ENCODE data around the gene ERGIC3. TPM values are rescaled to one million over a fixed set of nuclear protein-coding genes. Genes with fewer than 3 reads are reported as not detected.

ERGIC3 gene
- total RNA-seq, 1 donor: 325 TPM

- TF ChIP-seq CTCF (IDR thresholded peaks at IDR 0.05; ENCODE audit: insufficient read depth, low read depth, low read length): no peak
- no peak for DNase-seq (ENCODE audit: low read depth)
- H3K4me3 ChIP-seq (ENCODE audit: low read depth, low read length): no peak overlapping the region
These were observed 39.5 kb upstream of the ERGIC3 start for GRCh38 chr20:35502352-35502751.

- H3K4me3 ChIP-seq (ENCODE audit: low read depth, low read length): no peak overlapping the region
- no peak for DNase-seq (ENCODE audit: low read depth)
- no peak for TF ChIP-seq CTCF (IDR thresholded peaks at IDR 0.05; ENCODE audit: insufficient read depth, low read depth, low read length)
These were observed 38.6 kb upstream of the ERGIC3 start for GRCh38 chr20:35503281-35503680.

GRCh38 chr20:35503841-35504561 is 37.9 kb upstream of the ERGIC3 start:
- no peak for DNase-seq (ENCODE audit: low read depth)
- no peak overlapping the region for H3K4me3 ChIP-seq (ENCODE audit: low read depth, low read length)
- TF ChIP-seq CTCF (IDR thresholded peaks at IDR 0.05; ENCODE audit: insufficient read depth, low read depth, low read length): no peak

- no peak for DNase-seq (ENCODE audit: low read depth)
- no peak for TF ChIP-seq CTCF (IDR thresholded peaks at IDR 0.05; ENCODE audit: insufficient read depth, low read depth, low read length)
- H3K4me3 ChIP-seq (ENCODE audit: low read depth, low read length): no peak overlapping the region
These were observed 37.1 kb upstream of the ERGIC3 start for GRCh38 chr20:35504751-35505150.

GRCh38 chr20:35506179-35506578 is 35.7 kb upstream of the ERGIC3 start:
- DNase-seq (ENCODE audit: low read depth): no peak
- no peak for TF ChIP-seq CTCF (IDR thresholded peaks at IDR 0.05; ENCODE audit: insufficient read depth, low read depth, low read length)
- H3K4me3 ChIP-seq (ENCODE audit: low read depth, low read length): no peak overlapping the region

GRCh38 chr20:35506872-35507638 is 34.8 kb upstream of the ERGIC3 start:
- TF ChIP-seq CTCF (IDR thresholded peaks at IDR 0.05; ENCODE audit: insufficient read depth, low read depth, low read length): no peak

More at GRCh38 chr20:35506872-35507638, 34.8 kb upstream of the ERGIC3 start:
- no peak overlapping the region for H3K4me3 ChIP-seq (ENCODE audit: low read depth, low read length)
- peak; percentile 10 for DNase-seq (ENCODE audit: low read depth)

Data from fibroblast of villous mesenchyme (primary cell).